RWPE2 (cell line): ENCODE data around the gene PTPRN2.

Experiments used
- ATAC-seq: fragments of 200-7000 bp; cut with Tn5 transposase; 3 replicates; pipeline ENCODE4 v1.9.1; 2021; ENCODE audit warnings: low read depth
- DNase-seq: peaks from one replicate; pipeline ENCODE4 v3.0.0-alpha.2; 2020; ENCODE audit warnings: low spot score
- H3K27ac ChIP-seq: fragments of 450-650 bp; 2 replicates; pipeline ENCODE4 v1.5.1; 2017; ENCODE audit warnings: mild to moderate bottlenecking; ENCODE audit not compliant: poor library complexity, severe bottlenecking
- H3K27me3 ChIP-seq: fragments of 250-450 bp; sonication (Bioruptor Pico); 2 replicates; pipeline ENCODE4 v1.5.1; 2021; ENCODE audit warnings: mild to moderate bottlenecking, moderate library complexity; ENCODE audit not compliant: insufficient read depth, poor library complexity, severe bottlenecking
- H3K36me3 ChIP-seq: fragments of 250-450 bp; sonication (Bioruptor Pico); 2 replicates; pipeline ENCODE4 v1.5.1; 2020; ENCODE audit warnings: low read depth, mild to moderate bottlenecking, moderate library complexity
- H3K4me1 ChIP-seq: fragments of 250-450 bp; sonication (Bioruptor Pico); 2 replicates; pipeline ENCODE4 v1.5.1; 2021; ENCODE audit warnings: mild to moderate bottlenecking, moderate library complexity; ENCODE audit not compliant: insufficient read depth, poor library complexity, severe bottlenecking
- H3K4me3 ChIP-seq: fragments of 250-450 bp; sonication (Bioruptor Pico); 2 replicates; pipeline ENCODE4 v1.5.1; 2021; ENCODE audit warnings: mild to moderate bottlenecking, moderate library complexity; ENCODE audit not compliant: severe bottlenecking
- H3K9me3 ChIP-seq: fragments of 250-450 bp; sonication (Bioruptor Pico); 2 replicates; pipeline ENCODE4 v1.5.1; 2021; ENCODE audit warnings: mild to moderate bottlenecking, moderate library complexity; ENCODE audit not compliant: severe bottlenecking
- TF ChIP-seq, protein P1 (sequence below): fragments of 450-650 bp; IDR thresholded peaks from one replicate; pipeline ENCODE4 v1.5.1; 2017; ENCODE audit warnings: mild to moderate bottlenecking, moderate library complexity; ENCODE audit not compliant: poor library complexity, severe bottlenecking

PTPRN2 gene

DNA sequence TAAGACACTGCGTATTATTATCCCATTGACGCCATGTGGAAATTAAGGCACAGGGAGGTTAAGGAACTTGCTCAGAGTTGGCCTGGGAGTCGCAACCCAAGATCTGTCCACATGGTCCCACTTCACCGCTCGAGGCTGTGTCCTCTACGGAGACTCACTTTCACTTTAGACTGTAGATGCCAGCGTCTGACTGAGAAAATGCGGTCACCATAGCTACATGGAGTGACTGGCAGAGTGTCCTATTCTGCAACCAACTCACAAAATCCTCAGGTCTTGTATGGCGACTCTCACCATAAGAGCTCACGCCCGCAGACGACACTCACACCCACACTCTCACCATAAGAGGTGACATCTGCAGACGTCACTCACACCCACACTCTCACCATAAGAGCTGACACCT, 257.9 kb downstream of the PTPRN2 start:
- Histone ChIP-seq H3K27ac (no peak overlapping the region), H3K9me3 (peaks cover 2% of the 10 kb centered on the region), H3K4me3 (no peak overlapping the region), H3K36me3 (no peaks in the 10 kb centered on the region), H3K27me3 (no peaks in the 10 kb centered on the region), H3K4me1 (no peaks in the 10 kb centered on the region)
- DNase-seq = no peak
- TF ChIP-seq, protein P1, sequence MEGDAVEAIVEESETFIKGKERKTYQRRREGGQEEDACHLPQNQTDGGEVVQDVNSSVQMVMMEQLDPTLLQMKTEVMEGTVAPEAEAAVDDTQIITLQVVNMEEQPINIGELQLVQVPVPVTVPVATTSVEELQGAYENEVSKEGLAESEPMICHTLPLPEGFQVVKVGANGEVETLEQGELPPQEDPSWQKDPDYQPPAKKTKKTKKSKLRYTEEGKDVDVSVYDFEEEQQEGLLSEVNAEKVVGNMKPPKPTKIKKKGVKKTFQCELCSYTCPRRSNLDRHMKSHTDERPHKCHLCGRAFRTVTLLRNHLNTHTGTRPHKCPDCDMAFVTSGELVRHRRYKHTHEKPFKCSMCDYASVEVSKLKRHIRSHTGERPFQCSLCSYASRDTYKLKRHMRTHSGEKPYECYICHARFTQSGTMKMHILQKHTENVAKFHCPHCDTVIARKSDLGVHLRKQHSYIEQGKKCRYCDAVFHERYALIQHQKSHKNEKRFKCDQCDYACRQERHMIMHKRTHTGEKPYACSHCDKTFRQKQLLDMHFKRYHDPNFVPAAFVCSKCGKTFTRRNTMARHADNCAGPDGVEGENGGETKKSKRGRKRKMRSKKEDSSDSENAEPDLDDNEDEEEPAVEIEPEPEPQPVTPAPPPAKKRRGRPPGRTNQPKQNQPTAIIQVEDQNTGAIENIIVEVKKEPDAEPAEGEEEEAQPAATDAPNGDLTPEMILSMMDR = no peak
- ATAC-seq = no peak

DNA sequence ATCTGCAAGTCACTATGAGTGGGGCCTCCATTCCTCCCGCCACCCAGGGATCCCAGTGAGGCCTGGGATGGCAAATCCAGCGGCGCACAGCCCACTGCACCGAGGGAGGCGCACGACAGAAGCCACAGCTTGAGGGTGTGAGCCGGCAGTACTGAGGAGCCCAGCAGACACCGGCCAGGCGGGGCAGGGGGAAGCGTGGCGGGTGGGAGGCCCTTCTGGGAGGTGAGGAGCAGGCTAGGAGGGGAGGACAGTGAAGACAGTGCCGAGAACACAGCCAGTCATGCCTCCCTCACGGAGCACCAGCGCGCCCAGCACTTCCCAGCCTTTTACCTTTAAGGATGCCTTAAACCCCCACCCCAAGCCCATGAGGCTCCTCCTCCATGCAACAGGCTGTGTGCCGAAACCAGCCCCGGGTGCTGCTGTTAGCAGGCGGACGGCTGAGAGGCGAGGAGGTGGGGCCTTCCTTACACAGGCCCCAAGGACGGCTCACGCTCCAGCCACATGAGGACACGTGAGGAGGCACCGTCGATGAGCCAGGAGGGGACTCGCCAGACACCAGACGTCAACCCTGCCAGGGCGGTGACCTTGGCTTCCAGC, 258.5 kb downstream of the PTPRN2 start:
- H3K4me1 ChIP-seq = no peaks in the 10 kb centered on the region
- no peak overlapping the region for H3K27ac ChIP-seq
- no peak for ATAC-seq
- TF ChIP-seq, protein P1 = no peak
- DNase-seq = no peak
- H3K27me3 ChIP-seq = no peaks in the 10 kb centered on the region
- no peaks in the 10 kb centered on the region for H3K36me3 ChIP-seq
- H3K4me3 ChIP-seq = no peak overlapping the region
- H3K9me3 ChIP-seq = peaks cover 2% of the 10 kb centered on the region

DNA sequence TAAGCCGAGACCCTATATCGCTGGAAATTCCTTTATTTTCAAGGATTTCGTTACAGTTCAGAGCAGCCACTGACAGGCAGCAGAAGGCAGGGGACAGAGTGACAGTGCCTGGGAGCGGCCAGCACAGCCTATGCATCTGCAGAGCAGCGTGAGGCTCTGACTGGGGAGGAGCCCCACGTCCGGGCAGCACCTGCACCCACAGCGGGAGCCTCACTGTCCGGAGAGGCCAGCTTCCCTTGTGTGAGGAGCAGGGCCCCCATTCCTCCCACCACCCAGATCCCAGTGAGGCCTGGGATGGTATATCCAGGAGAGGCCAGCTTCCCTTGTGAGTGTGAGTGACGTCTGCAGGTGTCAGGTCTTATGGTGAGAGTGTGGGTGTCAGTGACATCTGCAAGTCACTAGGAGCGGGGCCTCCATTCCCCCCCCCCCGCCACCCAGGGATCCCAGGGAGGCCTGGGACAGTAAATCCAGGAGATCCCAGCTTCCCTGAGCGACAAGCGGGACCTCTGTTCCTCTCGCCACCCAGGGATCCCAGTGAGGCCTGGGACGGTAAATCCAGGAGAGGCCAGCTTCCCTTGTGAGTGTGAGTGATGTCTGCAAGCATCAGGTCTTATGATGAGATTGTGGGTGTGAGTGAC, 259.1 kb downstream of the PTPRN2 start:
- Histone ChIP-seq H3K4me1 (no peaks in the 10 kb centered on the region), H3K27ac (no peak overlapping the region), H3K36me3 (no peaks in the 10 kb centered on the region), H3K4me3 (no peak overlapping the region), H3K9me3 (peaks cover 2% of the 10 kb centered on the region), H3K27me3 (no peaks in the 10 kb centered on the region)
- DNase-seq = no peak
- ATAC-seq = no peak
- TF ChIP-seq, protein P1 = no peak

DNA sequence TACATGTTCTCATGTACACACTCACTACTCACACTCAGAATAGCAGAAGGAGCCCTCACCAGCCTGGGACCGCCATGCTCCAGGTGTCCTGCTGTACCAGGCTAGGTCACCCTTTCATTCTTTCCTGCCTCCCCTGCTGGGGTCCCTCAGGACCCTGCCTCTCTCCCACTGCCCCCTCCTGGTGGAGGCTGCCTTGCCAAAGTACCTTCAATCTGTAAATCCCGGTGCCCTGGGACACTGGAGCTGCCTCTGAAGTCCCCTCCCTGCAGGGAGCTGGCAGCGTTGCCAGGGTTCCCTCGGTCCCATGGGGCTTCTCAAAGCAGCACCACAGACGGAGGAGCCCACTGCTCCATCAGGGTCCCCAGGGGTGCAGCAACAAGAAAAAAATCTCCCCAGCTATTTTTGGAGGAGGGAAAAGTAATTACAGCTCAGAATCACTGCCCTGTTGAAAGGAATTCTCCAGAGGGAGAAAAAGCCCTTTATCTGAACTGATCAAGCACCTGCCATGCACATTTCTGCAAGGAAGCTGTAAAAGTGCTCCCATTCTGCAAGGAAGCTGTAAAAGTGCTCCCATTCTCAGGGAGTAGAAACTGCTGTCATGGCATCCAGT, 259.9 kb downstream of the PTPRN2 start:
- H3K9me3 ChIP-seq = peaks cover 2% of the 10 kb centered on the region
- TF ChIP-seq, protein P1 = no peak
- ATAC-seq (no peak), DNase-seq (no peak)
- H3K27me3 ChIP-seq = no peaks in the 10 kb centered on the region
- H3K4me1 ChIP-seq = no peaks in the 10 kb centered on the region
- no peak overlapping the region for H3K4me3 ChIP-seq
- H3K27ac ChIP-seq = no peak overlapping the region
- no peaks in the 10 kb centered on the region for H3K36me3 ChIP-seq

DNA sequence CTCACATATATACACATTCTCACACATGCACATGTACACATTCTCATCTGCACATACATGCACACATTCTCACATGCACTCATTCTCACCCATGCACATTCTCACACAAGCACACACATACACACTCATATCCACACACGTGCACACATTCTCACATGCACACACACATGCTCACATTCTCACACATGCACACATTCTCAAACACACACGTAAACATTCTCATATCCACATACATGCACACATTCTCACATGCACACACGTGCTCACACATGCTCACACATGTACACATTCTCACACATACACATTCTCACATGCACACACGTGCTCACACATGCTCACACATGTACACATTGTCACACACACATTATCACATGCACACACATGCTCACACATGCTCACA, 260.6 kb downstream of the PTPRN2 start:
- no peaks in the 10 kb centered on the region for H3K27me3 ChIP-seq
- ATAC-seq (no peak), DNase-seq (no peak)
- peaks cover 2% of the 10 kb centered on the region for H3K9me3 ChIP-seq
- H3K36me3 ChIP-seq = no peaks in the 10 kb centered on the region
- no peak overlapping the region for H3K4me3 ChIP-seq
- no peaks in the 10 kb centered on the region for H3K4me1 ChIP-seq
- no peak overlapping the region for H3K27ac ChIP-seq
- TF ChIP-seq, protein P1 = no peak
